SW480 (cell line): Measurements from ENCODE around the gene PTRH1.

Source experiments
- DNase-seq: peaks from one replicate; pipeline ENCODE4 v3.0.0-alpha.2; 2016; ENCODE audit warnings: low spot score

PTRH1 gene

DNA sequence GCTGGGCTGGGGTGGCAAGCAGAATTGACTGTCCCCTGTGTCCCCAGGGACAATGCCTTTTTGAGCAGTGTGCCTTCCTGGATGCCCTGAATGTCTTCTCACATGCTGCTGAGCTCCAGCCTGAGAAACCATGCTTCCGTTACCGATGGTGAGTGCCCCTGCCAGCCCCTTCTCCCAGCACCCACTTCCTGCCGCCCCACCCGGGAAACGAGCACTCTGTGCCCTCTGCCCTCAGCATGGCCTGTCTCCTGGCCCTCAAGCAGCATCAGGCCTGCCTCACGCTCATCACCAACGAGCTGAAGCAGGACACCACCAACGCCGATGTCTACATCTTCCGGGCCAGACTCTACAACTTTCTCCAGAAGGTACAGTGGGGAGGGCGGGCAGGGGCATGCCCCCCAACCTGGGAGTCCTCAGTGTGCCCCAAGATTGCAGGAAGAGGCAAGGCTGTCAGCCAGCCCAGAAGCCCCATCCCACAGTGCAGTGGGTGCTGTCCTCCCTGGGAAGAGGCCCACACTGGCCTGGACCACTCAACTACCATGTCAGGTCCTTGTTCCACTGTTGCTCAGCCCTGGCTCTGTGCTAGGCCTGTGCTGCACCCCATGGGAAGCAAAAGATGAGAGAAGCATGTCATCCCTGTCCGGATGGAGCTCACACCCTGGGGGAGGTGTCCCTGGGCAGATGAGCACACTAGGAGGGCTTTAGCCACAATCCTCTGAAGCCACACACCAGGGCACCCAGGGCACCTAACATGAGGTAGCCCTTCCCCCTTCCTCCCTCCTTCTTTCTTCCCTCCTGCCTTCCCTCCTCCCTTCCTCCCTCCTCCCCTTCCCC is 4.8 kb upstream of the PTRH1 start:
- no peak for DNase-seq

DNA sequence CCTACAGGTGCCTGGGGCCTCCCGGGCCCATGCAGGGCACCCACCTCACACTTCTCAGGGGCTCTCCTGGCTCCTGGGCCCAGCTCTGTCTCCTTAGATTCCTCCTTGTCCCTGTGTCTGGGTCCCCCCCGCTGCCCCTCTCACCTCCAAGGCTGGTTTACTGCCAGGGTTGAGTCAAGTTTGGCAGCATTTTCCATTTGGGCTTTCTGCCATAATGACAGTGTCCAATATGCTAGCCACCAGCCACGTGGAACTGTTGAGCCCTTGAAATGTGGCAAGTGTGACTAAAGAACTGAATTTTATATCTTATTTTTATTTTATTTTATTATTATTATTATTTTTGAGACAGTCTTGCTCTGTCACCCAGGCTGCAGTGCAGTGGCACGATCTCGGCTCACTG is 2.3 kb upstream of the PTRH1 start:
- DNase-seq: no peak

GRCh38 chr9:127716412-127716811 is 949 bp upstream of the PTRH1 start:
- DNase-seq: no peak

DNA sequence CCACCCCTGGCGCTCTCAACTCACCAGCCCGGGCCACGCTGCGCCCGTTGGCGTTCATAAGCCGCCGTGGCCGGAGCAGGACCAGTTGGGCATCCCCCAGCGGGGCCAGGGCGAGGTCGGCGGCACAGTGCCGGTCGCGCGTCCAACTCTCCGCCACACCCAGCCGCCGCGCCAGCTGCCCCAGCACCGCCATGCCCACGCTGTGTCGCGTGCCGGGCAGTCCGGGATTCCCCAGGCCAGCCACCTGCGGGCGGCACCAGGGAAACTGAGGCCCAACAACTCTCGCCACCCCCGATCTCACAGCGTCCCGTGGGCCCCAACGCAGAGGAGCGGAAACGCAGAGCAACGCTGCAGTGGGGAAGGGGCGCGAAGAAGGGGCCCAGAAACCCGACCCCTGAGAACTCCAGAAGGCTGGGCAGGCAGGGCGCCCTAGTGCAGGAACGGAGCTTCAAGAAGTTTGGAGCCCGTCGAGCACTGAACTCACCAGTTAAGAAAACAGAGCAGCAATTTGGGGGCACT is 453 bp downstream of the PTRH1 start:
- peak; percentile 28 for DNase-seq

DNA sequence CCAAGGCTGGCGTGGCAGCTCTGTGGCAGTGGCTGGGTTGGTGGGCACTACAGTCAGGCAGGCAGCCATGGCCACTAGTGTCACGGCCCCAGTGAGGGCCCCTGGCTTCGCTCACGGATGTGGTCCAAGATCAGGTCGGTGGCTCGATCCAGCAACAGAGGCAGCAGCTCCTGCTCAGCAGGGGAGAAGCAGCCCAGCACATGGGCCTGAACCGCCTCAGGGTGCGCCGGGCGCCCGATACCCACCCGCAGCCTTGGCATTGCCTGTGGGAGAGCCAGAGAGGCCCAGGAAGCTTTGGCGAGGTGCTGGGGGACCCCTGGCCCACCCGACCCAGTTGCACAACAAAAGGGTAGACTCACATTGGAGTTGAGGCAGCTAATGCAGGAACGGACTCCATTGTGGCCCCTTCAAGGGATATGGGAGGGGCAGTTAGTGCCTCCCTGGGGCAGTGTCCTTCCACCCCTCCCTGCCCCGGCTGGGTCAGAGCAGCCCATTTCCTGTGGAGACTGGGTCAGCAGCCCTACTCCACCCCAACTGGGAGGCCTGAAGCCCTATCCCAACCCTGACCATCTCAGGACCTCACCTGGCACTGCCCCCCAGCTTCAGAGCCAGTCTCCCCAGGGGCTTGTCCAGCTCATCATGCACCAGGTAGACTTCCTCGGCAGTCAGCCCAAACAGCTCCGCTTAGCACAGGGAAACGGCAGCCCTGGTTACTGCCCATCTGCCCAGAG is 1.3 kb downstream of the PTRH1 start:
- DNase-seq: no peak

- no peak for DNase-seq
Measured at GRCh38 chr9:127712867-127713266, 2.6 kb downstream of the PTRH1 start.

GRCh38 chr9:127712371-127712770 is 3.1 kb downstream of the PTRH1 start:
- DNase-seq: no peak

DNA sequence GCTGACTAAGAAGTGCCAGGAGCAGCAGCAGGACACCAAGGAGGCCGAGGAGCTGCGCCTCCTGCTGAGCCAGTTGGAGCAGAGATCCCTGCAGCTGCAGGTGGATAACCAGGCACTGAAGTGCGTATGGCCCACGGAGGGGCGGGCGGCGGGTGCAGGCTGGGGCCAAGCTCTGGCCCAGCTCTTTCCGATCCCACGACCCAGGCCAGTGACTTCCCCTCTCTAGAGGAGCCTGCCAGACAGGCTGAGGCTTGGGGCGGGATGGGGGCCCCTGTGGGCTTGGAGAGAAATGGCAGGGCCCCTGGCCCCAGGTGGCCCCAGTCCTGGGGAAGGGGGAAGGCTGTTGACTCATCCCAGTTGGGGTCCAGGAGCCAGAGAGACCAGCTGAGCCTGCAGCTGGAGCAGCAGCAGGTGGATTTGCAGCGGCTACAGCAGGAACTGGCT is 3.6 kb downstream of the PTRH1 start:
- no peak for DNase-seq

- peak; percentile 73 for DNase-seq
Measured at GRCh38 chr9:127711226-127711701, 4.2 kb downstream of the PTRH1 start.

- no peak for DNase-seq
Measured at GRCh38 chr9:127710204-127710783, 5.2 kb downstream of the PTRH1 start.

DNA sequence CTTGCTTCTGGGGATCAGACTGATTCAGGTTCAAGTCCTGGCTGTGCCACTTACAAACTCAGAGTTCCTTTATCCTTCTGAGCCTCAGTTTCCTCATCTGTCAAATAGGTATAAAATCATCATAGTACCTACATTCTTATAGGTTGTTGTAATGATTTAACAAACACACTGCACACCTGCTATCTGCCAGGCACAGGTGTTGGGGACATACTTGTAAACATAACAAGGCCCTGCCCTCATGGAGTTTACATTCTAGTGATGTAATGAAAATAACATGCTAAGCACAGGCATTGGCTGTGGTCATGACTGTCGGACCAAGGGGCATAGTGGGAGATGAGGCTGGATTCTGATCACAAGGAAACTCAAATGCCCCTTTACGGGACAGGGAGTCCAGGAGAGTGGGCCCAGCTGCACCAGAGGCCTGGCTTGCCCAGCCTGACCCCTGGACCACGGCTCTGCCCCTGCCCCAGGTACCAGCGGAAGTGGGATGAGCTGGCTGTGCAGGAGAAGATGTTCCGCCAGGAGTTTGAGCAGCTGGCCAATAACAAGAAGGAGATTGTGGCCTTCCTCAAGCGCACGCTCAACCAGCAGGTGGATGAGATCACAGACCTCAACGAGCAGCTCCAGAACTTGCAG is 6.4 kb downstream of the PTRH1 start:
- DNase-seq: no peak

- DNase-seq: peak; percentile 51
Measured at GRCh38 chr9:127707766-127708165, 7.7 kb downstream of the PTRH1 start.

DNA sequence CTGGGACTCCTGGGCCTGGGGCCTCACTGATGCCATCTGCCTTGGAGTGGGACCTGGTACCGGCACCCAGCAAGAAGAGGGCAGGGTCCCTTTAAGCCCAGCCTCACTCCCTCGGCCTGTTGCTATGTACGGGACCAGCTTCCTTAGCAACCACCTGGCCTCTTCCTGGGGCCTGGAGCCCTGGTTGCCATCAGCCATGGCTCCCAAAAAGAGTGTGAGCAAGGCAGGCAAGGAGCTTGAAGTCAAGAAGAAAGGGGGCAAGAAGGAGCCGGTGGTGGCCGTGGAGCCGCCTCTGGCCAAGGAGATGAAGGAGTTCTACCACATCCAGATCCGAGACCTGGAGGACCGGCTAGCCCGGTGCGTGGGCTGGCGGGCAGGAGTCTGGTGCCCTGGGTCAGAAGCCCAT is 8.6 kb downstream of the PTRH1 start, which contains the start of gene CFAP157:
Gene CFAP157 (plus strand): TSS at position 153 of the 406 bp plus-strand sequence. CDS start 44 bp downstream, at position 197.
- DNase-seq: peak; percentile 21

DNA sequence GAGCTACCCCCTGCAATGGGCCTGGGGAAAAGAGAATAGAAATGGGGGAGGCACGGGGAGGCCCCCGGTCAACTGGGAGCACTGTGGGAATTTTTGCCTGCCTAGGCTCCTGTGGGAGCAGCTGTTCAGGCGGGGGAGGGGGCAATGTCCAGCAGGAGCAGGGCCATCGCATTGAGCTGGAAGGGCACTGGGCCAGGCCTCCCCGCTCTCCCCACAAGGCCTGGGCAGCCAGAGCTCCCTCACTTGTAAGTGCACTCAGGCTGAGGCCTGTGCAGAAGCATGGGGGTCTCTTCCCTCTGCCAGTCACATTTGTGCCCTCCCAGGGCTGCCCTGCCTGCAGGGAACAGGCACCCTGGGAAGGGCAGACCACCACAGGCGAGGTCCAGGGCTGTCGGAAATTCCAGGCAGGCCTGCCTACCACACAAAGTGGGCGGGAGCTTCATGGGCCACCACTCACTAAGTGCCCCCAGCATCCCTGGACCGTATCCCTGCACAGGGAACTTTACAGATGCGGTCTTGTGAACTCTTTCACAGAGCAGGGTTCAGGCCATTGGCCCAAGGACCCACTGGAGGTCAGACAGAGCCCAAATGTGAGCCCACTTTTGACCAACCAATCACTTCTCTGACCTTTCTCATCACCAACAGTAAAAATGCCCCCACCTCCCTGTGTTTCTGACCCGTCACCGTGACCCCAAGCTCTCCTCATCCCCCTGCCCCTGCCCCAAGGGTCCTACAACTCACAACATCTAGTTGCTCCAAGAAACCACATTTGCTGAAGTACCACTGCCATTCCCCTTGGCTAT is 9.7 kb downstream of the PTRH1 start:
- no peak for DNase-seq

- DNase-seq: no peak
Measured at GRCh38 chr9:127703289-127703946, 12.0 kb downstream of the PTRH1 start.

GRCh38 chr9:127700594-127701255 is 14.7 kb downstream of the PTRH1 start:
- DNase-seq: no peak

DNA sequence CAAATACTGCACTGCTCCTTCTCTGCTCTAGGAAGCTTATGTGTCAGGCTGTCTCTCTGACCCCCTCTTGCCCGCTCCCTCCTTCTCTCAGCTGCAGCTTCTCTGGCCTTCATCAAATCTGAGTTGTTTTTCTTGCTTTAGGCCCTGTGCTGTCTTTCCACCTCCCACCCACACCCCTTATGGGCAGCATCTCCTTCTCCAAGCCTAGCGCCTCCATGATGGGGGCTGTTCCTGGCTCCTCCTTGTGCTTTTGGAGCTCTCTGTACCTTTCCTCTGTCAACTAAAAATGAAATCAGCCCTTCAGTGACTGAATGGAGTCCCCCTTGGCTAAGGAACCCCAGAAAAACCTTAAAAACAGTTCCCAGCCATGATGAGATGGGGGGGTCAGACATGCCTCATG is 15.3 kb downstream of the PTRH1 start:
- no peak for DNase-seq

GRCh38 chr9:127698985-127699670 is 16.3 kb downstream of the PTRH1 start:
- DNase-seq: peak; percentile 96

- no peak for DNase-seq
Measured at GRCh38 chr9:127698386-127698785, 17.1 kb downstream of the PTRH1 start.
